Measurements from ENCODE around the gene G3BP2.

The G3BP2 gene

GRCh38 chr4:75637176-75637575, 36.0 kb downstream of the G3BP2 start:
- DNase-seq, result peak; percentile 62

- DNase-seq, result peak; percentile 33
Measured at GRCh38 chr4:75634951-75635350, 38.3 kb downstream of the G3BP2 start.

DNA sequence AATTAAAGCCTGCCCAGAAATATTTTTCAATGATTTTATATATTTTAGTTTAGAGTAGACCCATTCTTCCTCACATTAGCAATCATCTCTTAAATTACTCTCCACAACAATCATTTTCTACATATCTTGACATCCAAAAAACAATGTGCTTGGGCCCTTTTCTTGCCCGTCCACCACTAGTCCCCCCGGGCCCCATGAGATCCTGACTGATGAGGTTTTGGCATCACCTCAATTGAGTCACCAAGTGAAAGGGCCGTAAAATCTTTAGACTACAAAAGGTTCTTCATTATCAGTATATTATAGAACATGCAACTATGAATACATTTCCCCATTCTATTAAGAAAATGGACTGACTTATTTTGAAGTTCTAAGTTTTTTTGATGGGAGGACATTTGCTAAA, 38.9 kb downstream of the G3BP2 start:
- peak; percentile 21 for DNase-seq

DNA sequence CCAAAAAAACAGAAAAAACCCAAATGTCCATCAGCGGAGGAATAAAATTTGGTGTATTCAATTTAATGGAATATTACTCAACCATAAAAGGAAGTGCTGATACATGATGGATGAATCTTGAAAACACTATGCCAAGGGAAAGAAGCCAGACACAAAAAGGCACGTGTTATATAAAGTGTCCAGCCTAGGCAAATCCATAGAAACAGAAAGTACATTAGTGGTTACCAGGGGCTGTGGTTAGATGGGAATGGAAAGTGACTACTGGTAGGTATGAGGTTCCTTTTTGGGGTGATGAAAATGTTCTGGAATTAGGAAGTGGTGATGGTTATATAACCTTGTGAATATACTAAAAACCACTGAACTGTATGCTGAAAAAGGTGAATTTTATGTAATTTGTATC, 39.4 kb downstream of the G3BP2 start:
- peak; percentile 83 for DNase-seq

DNA sequence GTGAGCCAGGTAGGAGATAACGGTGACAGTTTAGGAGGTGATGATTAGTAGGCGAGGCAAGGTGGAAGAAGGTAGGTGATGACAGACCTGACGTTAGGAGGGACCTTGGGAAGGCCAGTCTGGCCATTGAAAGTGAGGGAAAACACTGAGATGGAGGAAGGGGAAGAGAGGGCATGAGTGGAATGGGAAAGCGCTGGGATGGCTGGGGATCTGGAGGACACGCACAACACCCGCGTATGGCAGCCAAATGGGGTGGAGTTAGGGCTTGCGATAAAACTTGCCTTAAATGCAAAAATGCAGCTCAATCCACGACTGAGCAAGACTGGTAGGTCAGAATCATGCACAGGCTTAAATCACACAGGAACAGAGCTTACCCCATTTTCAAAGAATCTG, 42.3 kb downstream of the G3BP2 start:
- DNase-seq, result no peak

DNA sequence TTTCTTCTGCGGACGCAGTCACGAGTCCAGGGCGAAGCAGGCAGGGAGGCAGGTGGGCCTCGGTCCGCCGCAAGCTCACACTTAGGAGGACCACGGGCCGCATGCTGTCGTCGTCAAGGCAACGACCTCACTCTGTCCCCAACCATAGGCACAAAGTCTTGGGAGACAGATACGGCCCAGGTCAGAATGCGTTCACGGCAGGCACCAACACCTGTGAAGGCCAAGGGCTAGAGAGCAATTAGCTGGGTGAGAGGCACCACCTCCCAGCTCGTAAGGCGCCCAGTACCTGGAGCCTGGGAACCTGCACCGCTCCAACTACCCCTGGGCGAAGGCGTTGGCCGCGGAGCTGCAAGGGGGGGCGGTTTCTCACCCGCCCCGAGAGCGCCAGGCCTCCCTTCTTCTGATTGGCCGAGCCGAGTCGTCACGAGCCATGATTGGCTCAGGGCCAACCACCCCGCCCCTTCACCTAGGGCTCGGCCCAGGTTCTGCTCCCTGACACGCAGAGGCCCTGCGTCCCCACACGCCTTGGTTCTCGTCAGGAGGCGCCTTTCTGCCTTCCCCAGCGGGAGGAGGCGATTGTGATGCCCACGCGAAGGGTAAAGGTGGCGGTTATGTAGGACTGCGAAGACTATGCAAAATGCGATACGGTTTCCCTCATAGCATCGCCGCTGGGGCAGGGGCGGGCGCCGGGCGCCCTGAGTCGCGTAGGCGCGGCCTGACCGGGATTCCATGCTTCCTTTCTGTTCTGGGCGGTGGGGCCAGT, 42.9 kb downstream of the G3BP2 start, which contains the start of gene CDKL2:
CDKL2 (minus strand) TSS at position 355 of the 763 bp plus-strand sequence. CDS start 4,540 bp downstream, outside the sequence.
- peak; percentile 62 for DNase-seq

DNA sequence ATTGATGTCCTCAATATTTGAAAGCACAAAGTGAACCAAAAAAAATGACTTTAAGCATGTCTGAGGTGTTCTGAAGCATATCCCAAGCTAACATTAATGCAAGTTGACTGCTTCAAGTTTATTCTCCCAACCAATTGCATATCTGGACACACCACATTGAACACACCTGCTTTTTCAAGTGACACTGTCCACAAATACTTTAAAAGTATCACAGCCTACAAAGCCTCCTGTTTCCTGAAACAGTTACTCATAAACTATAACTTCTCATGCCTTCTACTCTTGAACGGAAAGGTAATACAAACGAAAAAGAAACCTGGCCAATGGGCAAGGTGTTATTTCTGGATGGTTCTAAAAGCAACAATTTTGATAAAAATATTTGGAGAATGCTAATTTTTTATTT, 44.0 kb downstream of the G3BP2 start:
- DNase-seq, result no peak

- DNase-seq, result no peak
Measured at GRCh38 chr4:75623026-75623425, 50.2 kb downstream of the G3BP2 start.

DNA sequence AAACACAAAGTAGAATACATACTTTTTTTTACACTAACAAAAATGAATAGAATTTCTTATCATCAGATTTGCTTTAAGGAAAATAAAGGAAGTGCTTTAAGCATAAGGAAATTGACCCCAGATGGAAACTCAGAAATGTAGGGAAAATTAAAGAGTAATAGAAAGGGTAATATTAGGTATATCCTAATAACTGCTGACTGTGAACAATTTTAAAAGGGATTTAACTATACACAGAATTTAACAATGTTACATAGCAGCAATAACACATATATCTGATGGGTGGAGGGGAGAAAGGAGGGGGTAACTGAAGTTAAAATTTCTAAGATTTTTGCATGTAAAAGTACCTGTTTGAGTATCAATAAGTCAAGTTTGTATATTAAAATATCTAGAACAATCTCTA, 51.5 kb downstream of the G3BP2 start:
- DNase-seq, result no peak

DNA sequence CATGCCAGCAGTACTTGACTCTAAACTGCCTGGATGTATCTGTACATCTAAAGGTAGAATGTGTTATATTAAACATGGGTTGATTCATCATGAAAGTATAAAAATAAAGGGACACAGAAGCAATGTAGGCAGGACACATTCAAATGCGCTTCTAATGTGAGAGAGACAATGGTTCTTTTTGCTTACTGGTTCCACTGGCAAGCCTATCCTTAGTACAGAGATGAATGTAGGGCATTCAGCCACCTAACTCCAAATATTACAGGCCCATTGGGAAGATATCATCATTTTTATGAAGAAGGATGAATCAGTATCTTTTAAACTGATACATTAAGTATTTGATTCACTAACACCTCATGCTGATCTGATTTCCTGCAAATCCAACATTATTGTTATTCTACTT, 60.9 kb downstream of the G3BP2 start:
- no peak for DNase-seq

DNA sequence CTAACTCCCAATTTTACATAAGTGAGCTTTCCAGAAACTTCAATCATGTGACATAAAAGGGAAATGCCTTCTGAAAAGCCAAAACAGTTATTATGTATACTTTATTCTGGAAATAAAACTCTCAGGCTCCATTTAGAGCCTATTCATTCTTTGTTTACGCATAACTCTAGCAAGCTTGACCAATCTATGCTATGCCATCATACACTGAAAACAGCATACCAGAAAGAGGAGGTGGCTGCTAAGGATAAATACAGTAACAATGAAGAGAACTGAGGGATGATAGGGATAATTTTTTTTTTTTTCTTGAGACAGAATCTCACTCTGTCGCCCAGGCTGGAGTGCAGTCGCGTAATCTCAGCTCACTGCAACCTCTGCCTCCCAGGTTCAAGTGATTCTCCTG, 67.3 kb downstream of the G3BP2 start:
- no peak for DNase-seq

GRCh38 chr4:75599647-75600046, 73.6 kb downstream of the G3BP2 start:
- DNase-seq, result no peak

DNA sequence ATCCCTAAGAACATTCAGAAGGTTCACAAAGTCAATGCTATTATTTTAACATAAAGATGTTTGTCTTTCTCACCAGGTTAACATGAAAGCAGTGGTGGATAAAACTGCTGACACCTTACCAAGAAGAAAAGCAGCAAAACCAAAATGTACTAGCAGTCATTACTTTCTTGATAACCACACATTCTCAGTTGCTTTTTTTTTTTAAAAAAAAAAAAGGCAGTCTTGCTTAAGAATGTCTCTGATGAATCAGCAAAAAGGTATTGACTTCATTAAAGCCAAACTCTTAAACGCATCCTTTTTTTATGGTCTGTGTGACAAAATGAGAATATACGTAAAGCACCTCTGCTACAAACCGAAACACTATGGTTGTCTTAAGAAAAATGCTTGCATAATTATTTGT, 74.8 kb downstream of the G3BP2 start:
- DNase-seq, result peak; percentile 56

- no peak for DNase-seq
Measured at GRCh38 chr4:75596061-75596460, 77.2 kb downstream of the G3BP2 start.

DNA sequence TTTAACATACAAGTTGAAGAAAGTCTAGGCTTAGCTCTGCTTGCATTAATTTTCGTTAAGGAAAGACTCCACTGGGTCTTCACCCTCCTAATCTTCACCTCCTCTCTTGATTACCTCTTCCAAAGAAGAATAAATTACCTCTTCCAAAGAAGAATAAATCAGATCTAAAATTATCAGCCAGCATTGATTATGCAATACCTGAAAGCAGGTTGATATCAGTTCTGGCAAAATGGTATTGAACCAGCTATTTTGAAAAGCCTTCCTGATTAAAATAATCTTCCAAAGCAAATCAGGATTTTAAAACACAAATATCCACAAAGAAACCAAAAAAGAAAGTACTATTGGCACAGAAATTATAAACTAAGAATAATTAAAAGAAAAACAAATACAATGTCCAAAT, 79.8 kb downstream of the G3BP2 start:
- DNase-seq, result no peak
